ENCODE results near the gene GIT2.
"Not testable (repeated sequence)": the region's sequence is repeated elsewhere in the genome, so short reads cannot be mapped to it uniquely, and the experiment has no call there.

The GIT2 gene

GRCh38 chr12:109893261-109893995 lies 102.7 kb downstream of the GIT2 start:
- ChIA-PET CTCF (no interaction called here), POLR2A (no interaction called here)

GRCh38 chr12:109892748-109893147 lies 103.4 kb downstream of the GIT2 start:
- TF ChIP-seq BHLHE40 (IDR thresholded peaks at IDR 0.05; ENCODE audit: borderline replicate concordance) (no peak), SP1 (IDR thresholded peaks at IDR 0.05) (no peak), SUZ12 (IDR thresholded peaks at IDR 0.05) (no peak)
- ChIA-PET POLR2A (no interaction called here), CTCF (no interaction called here)
- no peak for DNase-seq (ENCODE audit: extremely low spot score)

More at GRCh38 chr12:109893261-109893995, 102.7 kb downstream of the GIT2 start:
- no peak for DNase-seq (ENCODE audit: extremely low spot score)
- TF ChIP-seq LEF1 (IDR thresholded peaks at IDR 0.05; ENCODE audit: borderline replicate concordance) (no peak), NFRKB (IDR thresholded peaks at IDR 0.05) (no peak), FOXK2 (IDR thresholded peaks at IDR 0.05) (no peak), SUZ12 (IDR thresholded peaks at IDR 0.05) (no peak), TARDBP (IDR thresholded peaks at IDR 0.05) (no peak), CTBP1 (IDR thresholded peaks at IDR 0.05; ENCODE audit: borderline replicate concordance) (no peak), SP1 (IDR thresholded peaks at IDR 0.05) (no peak), ZNF384 (IDR thresholded peaks at IDR 0.05) (no peak), ARNT (IDR thresholded peaks at IDR 0.05) (no peak), FOXA1 (IDR thresholded peaks at IDR 0.05) (no peak), FOXM1 (IDR thresholded peaks at IDR 0.05; ENCODE audit: borderline replicate concordance) (no peak), ELF4 (IDR thresholded peaks at IDR 0.05) (no peak), HDGF (IDR thresholded peaks at IDR 0.05; ENCODE audit: borderline replicate concordance) (no peak), L3MBTL2 (conservative IDR thresholded peaks at IDR 0.05) (no peak)

- POLR2A ChIA-PET = interaction anchor here (0.6 to 1.0 kb wide), 2 partner anchors 8 to 19 kb away, joined by 3 read pairs; partner anchors contain the start of gene TCHP
- TF ChIP-seq ARNT (IDR thresholded peaks at IDR 0.05) = no peak
- TF ChIP-seq LEF1 (IDR thresholded peaks at IDR 0.05; ENCODE audit: borderline replicate concordance) = no peak
- TF ChIP-seq PKNOX1 (IDR thresholded peaks at IDR 0.05) = no peak
- TF ChIP-seq FOXM1 (IDR thresholded peaks at IDR 0.05; ENCODE audit: borderline replicate concordance) = no peak
- TF ChIP-seq HDGF (IDR thresholded peaks at IDR 0.05; ENCODE audit: borderline replicate concordance) = no peak
- TF ChIP-seq NFRKB (IDR thresholded peaks at IDR 0.05) = no peak
- TF ChIP-seq FOXK2 (IDR thresholded peaks at IDR 0.05) = no peak
- TF ChIP-seq SP1 (IDR thresholded peaks at IDR 0.05) = no peak
- TF ChIP-seq SUZ12 (IDR thresholded peaks at IDR 0.05) = no peak
- no peak for TF ChIP-seq TARDBP (IDR thresholded peaks at IDR 0.05)
- CTCF ChIA-PET = interaction anchor here (0.6 kb wide), 1 partner anchor 8 kb away, joined by 4 read pairs; the partner anchor contains the start of gene TCHP
- DNase-seq (ENCODE audit: extremely low spot score) = no peak
Observed at GRCh38 chr12:109892165-109892715, 103.9 kb downstream of the GIT2 start.

- DNase-seq (ENCODE audit: extremely low spot score) = not testable (repeated sequence)
- ChIA-PET POLR2A (interaction anchor here (1.0 kb wide), 1 partner anchor 19 kb away, joined by 3 read pairs; no protein-coding TSS in a partner anchor), CTCF (interaction anchor here (0.6 kb wide), 1 partner anchor 9 kb away, joined by 4 read pairs; the partner anchor contains the start of gene TCHP)
Observed at GRCh38 chr12:109891731-109892130, 104.4 kb downstream of the GIT2 start.

GRCh38 chr12:109890620-109891170 lies 105.5 kb downstream of the GIT2 start:
- ChIA-PET CTCF (interaction anchor here (0.6 kb wide), 1 partner anchor 37 kb away, joined by 3 read pairs; no protein-coding TSS in a partner anchor), POLR2A (no interaction called here)
- DNase-seq (ENCODE audit: extremely low spot score) = no peak
- TF ChIP-seq PKNOX1 (IDR thresholded peaks at IDR 0.05) = no peak
- no peak for TF ChIP-seq SP1 (IDR thresholded peaks at IDR 0.05)
- TF ChIP-seq ZNF384 (IDR thresholded peaks at IDR 0.05) = no peak
- TF ChIP-seq NFRKB (IDR thresholded peaks at IDR 0.05) = no peak
- no peak for TF ChIP-seq HDGF (IDR thresholded peaks at IDR 0.05; ENCODE audit: borderline replicate concordance)
- no peak for TF ChIP-seq FOXK2 (IDR thresholded peaks at IDR 0.05)
- TF ChIP-seq LEF1 (IDR thresholded peaks at IDR 0.05; ENCODE audit: borderline replicate concordance) = no peak
- no peak for TF ChIP-seq ARNT (IDR thresholded peaks at IDR 0.05)
- no peak for TF ChIP-seq ELF4 (IDR thresholded peaks at IDR 0.05)
- TF ChIP-seq L3MBTL2 (conservative IDR thresholded peaks at IDR 0.05) = no peak
- TF ChIP-seq TARDBP (IDR thresholded peaks at IDR 0.05) = no peak
- no peak for TF ChIP-seq FOXM1 (IDR thresholded peaks at IDR 0.05; ENCODE audit: borderline replicate concordance)
- TF ChIP-seq FOXA1 (IDR thresholded peaks at IDR 0.05) = no peak
- TF ChIP-seq BHLHE40 (IDR thresholded peaks at IDR 0.05; ENCODE audit: borderline replicate concordance) = no peak
- TF ChIP-seq CTBP1 (IDR thresholded peaks at IDR 0.05; ENCODE audit: borderline replicate concordance) = no peak

- ChIA-PET POLR2A (interaction anchor here (1.2 kb wide), 1 partner anchor 12 kb away, joined by 4 read pairs; the partner anchor contains the start of gene TCHP), CTCF (no interaction called here)
- DNase-seq (ENCODE audit: extremely low spot score) = no peak
- TF ChIP-seq SP1 (IDR thresholded peaks at IDR 0.05) (no peak), CTBP1 (IDR thresholded peaks at IDR 0.05; ENCODE audit: borderline replicate concordance) (no peak), TARDBP (IDR thresholded peaks at IDR 0.05) (no peak), FOXA1 (IDR thresholded peaks at IDR 0.05) (no peak), ARNT (IDR thresholded peaks at IDR 0.05) (no peak)
Observed at GRCh38 chr12:109888179-109889020, 107.8 kb downstream of the GIT2 start.

All from HEK293T (cell line).